GM12878 (cell line): ENCODE measurements around the gene PRKRIP1. TPM values are rescaled to one million over a fixed set of nuclear protein-coding genes. Genes with fewer than 3 reads are reported as not detected.
A peak's percentile ranks its signal among the peaks of the same experiment; 100 is the strongest.

Experiments used
- ATAC-seq: fragments of 200-7000 bp; cut with Tn5 transposase; 3 replicates; pipeline ENCODE4 v1.9.1; 2020; ENCODE audit warnings: mild to moderate bottlenecking, moderate library complexity
- BruUV-seq: library from RNA; stranded (reverse); fragments of 400-500 nt; replicated peaks from 2 replicates; lab custom pipeline; 2021; lab: Mats Ljungman, UMichigan
- CTCF ChIA-PET: fragments of 300-600 bp; sonication (Branson Sonifier 250); formaldehyde crosslinking; extraction: SDS; loops from one replicate; lab custom pipeline; 2021; ENCODE audit warnings: inconsistent platforms; lab: Yijun Ruan, JAX
- POLR2A ChIA-PET: fragments of 350-600 bp; formaldehyde crosslinking; extraction: SDS; loops from one replicate; lab custom pipeline; 2021; ENCODE audit warnings: inconsistent platforms; lab: Charles Lee
- RAD21 ChIA-PET: fragments of 300-600 bp; sonication (Branson Sonifier 250); formaldehyde crosslinking; loops from one replicate; lab custom pipeline; 2023; ENCODE audit warnings: antibody characterized with exemption; ENCODE audit not compliant: unreplicated experiment; lab: Charles Lee
- SMC1A ChIA-PET: fragments of 300-600 bp; sonication (Branson Sonifier 250); formaldehyde crosslinking; loops from one replicate; lab custom pipeline; 2023; ENCODE audit not compliant: unreplicated experiment, uncharacterized antibody; lab: Charles Lee
- DNase-seq: peaks from one replicate; pipeline ENCODE4 v3.0.0-alpha.2; 2011; ENCODE audit warnings: low read depth, low spot score
- FAIRE-seq: peaks from 3 replicates; lab custom pipeline; 2011; peaks lifted over from hg19 to GRCh38; lab: Jason Lieb, UNC
- H2AFZ ChIP-seq: 2 replicates; pipeline ENCODE4 v1.6.0; 2011; ENCODE audit warnings: low read depth, low read length, control low read depth; ENCODE audit not compliant: control insufficient read depth
- H3K27ac ChIP-seq: 2 replicates; pipeline ENCODE4 v1.5.1; 2011; ENCODE audit warnings: control low read depth; ENCODE audit not compliant: control insufficient read depth, insufficient read depth
- H3K27me3 ChIP-seq, 2 experiments: replicated peaks in 1 of 2; 2 replicates each; pipeline versions ENCODE4 v1.6.0 to v1.6.1; 2011; ENCODE audit warnings: low read length in 1 of 2; ENCODE audit not compliant: control insufficient read depth in 2 of 2, insufficient read depth in 2 of 2
- H3K36me3 ChIP-seq, 2 experiments: 2 replicates each; pipeline ENCODE4 v1.5.1; 2011; ENCODE audit warnings: low read length in 1 of 2; ENCODE audit not compliant: control insufficient read depth in 2 of 2, insufficient read depth in 2 of 2
- H3K4me1 ChIP-seq: 2 replicates; pipeline ENCODE4 v1.6.1; 2011; ENCODE audit warnings: mild to moderate bottlenecking, low read length, moderate library complexity, mixed read lengths; ENCODE audit not compliant: control insufficient read depth, insufficient read depth
- H3K4me2 ChIP-seq: 2 replicates; pipeline ENCODE4 v1.6.0; 2011; ENCODE audit warnings: control low read depth; ENCODE audit not compliant: control insufficient read depth, insufficient read depth
- H3K4me3 ChIP-seq: fragments of 200-600 bp; sonication (generic); 2 replicates; pipeline ENCODE4 v1.5.1; 2016
- H3K79me2 ChIP-seq: 2 replicates; pipeline ENCODE4 v1.6.0; 2011; ENCODE audit warnings: low read length; ENCODE audit not compliant: control insufficient read depth, insufficient read depth
- H3K9ac ChIP-seq: 2 replicates; pipeline ENCODE4 v1.8.0; 2011; ENCODE audit warnings: low read length, control low read depth, mixed read lengths; ENCODE audit not compliant: control insufficient read depth, insufficient read depth
- H3K9me3 ChIP-seq: replicated peaks from 3 replicates; pipeline ENCODE4 v1.5.1; 2011; ENCODE audit warnings: mild to moderate bottlenecking, low read length; ENCODE audit not compliant: control insufficient read depth, insufficient read depth
- H4K20me1 ChIP-seq: 2 replicates; pipeline ENCODE4 v1.6.0; 2011; ENCODE audit not compliant: control insufficient read depth, insufficient read depth
- BHLHE40 ChIP-seq, 2 experiments: fragments of 450-650 bp in 1 of 2; IDR thresholded peaks; 2 replicates each; pipeline ENCODE4 v1.6.1; 2011 to 2017; ENCODE audit warnings: low read depth in 2 of 2, borderline replicate concordance in 1 of 2, improper control_type of control experiment in 1 of 2, low read length in 1 of 2, mild to moderate bottlenecking in 1 of 2
- CTCF ChIP-seq, 3 experiments: IDR thresholded peaks in 2 of 3; conservative IDR thresholded peaks in 1 of 3; 2 replicates each; pipeline ENCODE4 v1.5.1; 2011; ENCODE audit warnings: low read depth in 3 of 3, low read length in 3 of 3, mild to moderate bottlenecking in 3 of 3, control low read depth in 2 of 3, moderate library complexity in 2 of 3, inconsistent platforms in 1 of 3, mixed read lengths in 1 of 3; ENCODE audit not compliant: control insufficient read depth in 2 of 3, insufficient read depth in 1 of 3; ENCODE audit errors: extremely low read depth in 1 of 3
- EGR1 ChIP-seq, 2 experiments: IDR thresholded peaks; 1 replicate in 1 of 2; 2 replicates in 1 of 2; pipeline ENCODE4 v1.6.1; 2011 to 2012; ENCODE audit warnings: low read depth in 2 of 2, low read length in 2 of 2, borderline replicate concordance in 1 of 2, mild to moderate bottlenecking in 1 of 2, moderate library complexity in 1 of 2
- GATAD2B ChIP-seq: fragments of 450-650 bp; conservative IDR thresholded peaks from 2 replicates; pipeline ENCODE4 v1.6.1; 2017; ENCODE audit warnings: low read depth, mild to moderate bottlenecking, moderate library complexity
- NFYA ChIP-seq: IDR thresholded peaks from 2 replicates; pipeline ENCODE4 v1.6.1; 2011; ENCODE audit warnings: low read depth, mild to moderate bottlenecking, low read length, improper control_type of control experiment, borderline replicate concordance
- RAD21 ChIP-seq: IDR thresholded peaks from 2 replicates; pipeline ENCODE4 v1.6.1; 2011; ENCODE audit warnings: mild to moderate bottlenecking, low read depth, low read length, moderate library complexity; ENCODE audit not compliant: insufficient read depth
- REST ChIP-seq: IDR thresholded peaks from 2 replicates; pipeline ENCODE4 v1.6.1; 2012; ENCODE audit warnings: mild to moderate bottlenecking, low read depth, low read length
- RFX5 ChIP-seq: IDR thresholded peaks from 2 replicates; pipeline ENCODE4 v1.6.1; 2011; ENCODE audit warnings: low read depth, low read length, improper control_type of control experiment
- TCF12 ChIP-seq: IDR thresholded peaks from 2 replicates; pipeline ENCODE4 v1.6.1; 2011; ENCODE audit warnings: low read depth, mild to moderate bottlenecking, low read length
- TCF3 ChIP-seq: IDR thresholded peaks from 2 replicates; pipeline ENCODE4 v1.6.1; 2012; ENCODE audit warnings: low read depth, mild to moderate bottlenecking, low read length, borderline replicate concordance; ENCODE audit not compliant: insufficient read depth
- TCF7 ChIP-seq: IDR thresholded peaks from 2 replicates; pipeline ENCODE4 v1.6.1; 2014; ENCODE audit warnings: antibody characterized with exemption, borderline replicate concordance
- YY1 ChIP-seq: IDR thresholded peaks from 2 replicates; pipeline ENCODE4 v1.6.1; 2011; ENCODE audit warnings: low read depth, mild to moderate bottlenecking, low read length
- ZNF622 ChIP-seq: fragments of 450-650 bp; IDR thresholded peaks from 2 replicates; pipeline ENCODE4 v1.6.1; 2017; ENCODE audit warnings: mild to moderate bottlenecking, inconsistent platforms
- WGBS: methylation state at CpG from one replicate; pipeline ENCODE4 v1.1.6; 2016; ENCODE audit warnings: low lambda C conversion rate; ENCODE audit not compliant: insufficient replicate concordance, insufficient coverage; ENCODE audit errors: missing lambda C conversion rate; 5-methylcytosine and 5-hydroxymethylcytosine counted together
- in situ Hi-C: fragments of 300-500 bp; cut with MboI; formaldehyde crosslinking; loops from 9 replicates; pipeline ENCODE4 v1.14.3; 2018; ENCODE audit warnings: mixed read lengths
- intact Hi-C: fragments of 100-400 bp; cut with micrococcal nuclease; formaldehyde crosslinking; loops from one replicate; pipeline ENCODE4 v1.14.2; 2022; ENCODE audit not compliant: unreplicated experiment
- polyA plus RNA-seq, 11 experiments: library from polyadenylated mRNA; depleted of rRNA in 4 of 11; unstranded in 6 of 11; stranded (reverse) in 5 of 11; fragments of >200 nt; fragmentation: Nextera tagmentation in 4 of 11; fragmentation: Illumina TruSeq in 1 of 11; extraction: Ambion mirVana in 4 of 11; extraction: Trizol in 1 of 11; gene quantifications; 1 replicate in 1 of 11; 2 replicates in 10 of 11; pipeline versions ENCODE4 v1.2.1 to v1.2.3, GENCODE V29; 2011 to 2016; ENCODE audit warnings: inconsistent platforms in 2 of 11, missing spikeins in 2 of 11, low read depth in 1 of 11
- total RNA-seq, 4 experiments: library from RNA; depleted of rRNA in 3 of 4; stranded (reverse); fragments of >200 nt in 3 of 4; fragmentation: Illumina TruSeq in 1 of 4; extraction: Trizol in 1 of 4; gene quantifications; 2 replicates each; pipeline versions ENCODE4 v1.2.1 to v1.2.3, GENCODE V29; 2013 to 2021

Gene PRKRIP1
- total and polyA plus RNA-seq, 10 of the 15 experiments (the other 5 are each of a cell fraction or from before 2014, with no cell fraction given), result 17.0 to 38.4 (median 25.5) TPM

- H3K36me3 ChIP-seq, result peaks cover 8 to 20% of the 10 kb centered on the region in 2 experiments; a peak in 3 of 4 replicates
- H3K27me3 ChIP-seq, result no peaks in the 10 kb centered on the region
- DNase-seq (no peak), FAIRE-seq (no peak), ATAC-seq (peak; percentile 91)
- ChIA-PET SMC1A (interaction anchor here (0.5 to 2.7 kb wide), 11 partner anchors 8 to 171 kb away, joined by 3 to 27 read pairs (median 6); partner anchors contain the start of gene PRKRIP1), RAD21 (interaction anchor here (0.6 to 3.7 kb wide), 12 partner anchors 13 to 171 kb away, joined by 3 to 40 read pairs (median 4); partner anchors contain the start of gene PRKRIP1), CTCF (interaction anchor here (0.7 to 5.4 kb wide), 14 partner anchors 9 to 171 kb away, joined by 3 to 101 read pairs (median 5); partner anchors contain the start of genes ALKBH4, LRWD1 and PRKRIP1), POLR2A (interaction anchor here (0.6 to 2.0 kb wide), 4 partner anchors 16 to 53 kb away, joined by 3 to 4 read pairs (median 3); no protein-coding TSS in a partner anchor)
- peaks cover 3% of the 10 kb centered on the region; the same call in 1 of the 2 replicates for H3K79me2 ChIP-seq
- WGBS, result 50% methylated on average over 6 of the region's 6 CpGs
- no peaks in the 10 kb centered on the region for H3K9me3 ChIP-seq
- no TSS peak for BruUV-seq
- intact Hi-C loops (loop anchor here (1.0 kb wide), 1 partner anchor 46 kb away; no protein-coding TSS in a partner anchor), in situ Hi-C loops (loop anchor here (5.0 to 10.0 kb wide), 2 partner anchors 45 to 163 kb away; partner anchors contain the start of gene SH2B2)
- no peak overlapping the region for H3K27ac ChIP-seq
- no peak overlapping the region for H3K4me3 ChIP-seq
- H3K9ac ChIP-seq, result no peak overlapping the region
- no peak overlapping the region for H3K4me2 ChIP-seq
- peaks cover 10% of the 10 kb centered on the region for H3K4me1 ChIP-seq
- H2AFZ ChIP-seq, result no peak overlapping the region
- no peaks in the 10 kb centered on the region for H4K20me1 ChIP-seq
- TF ChIP-seq NFYA (no peak), TCF7 (no peak), RFX5 (no peak), BHLHE40 (IDR thresholded peaks at IDR 0.05; ENCODE audit: borderline replicate concordance in 1 of 2, low read depth in 2 of 2, low read length in 1 of 2) (peak in 1 of 2 experiments; percentile 12; a peak in 1 of 4 replicates), CTCF (IDR thresholded peaks at IDR 0.05 in 2 of 3, conservative IDR thresholded peaks at IDR 0.05 in 1 of 3; ENCODE audit: control insufficient read depth in 2 of 3, extremely low read depth in 1 of 3, insufficient read depth in 1 of 3, low read depth in 3 of 3, low read length in 3 of 3) (peak; percentile 59 to 76 (median 66)), TCF3 (0 out of 2 replicates have a peak, but pooled peaks have one; percentile 25), ZNF622 (no peak), TCF12 (0 out of 2 replicates have a peak, but pooled peaks have one; percentile 12), YY1 (0 out of 2 replicates have a peak, but pooled peaks have one; percentile 38), EGR1 (IDR thresholded peaks at IDR 0.05; ENCODE audit: borderline replicate concordance in 1 of 2, low read depth in 2 of 2, low read length in 2 of 2) (peak in 1 of 2 experiments; percentile 67; a peak in 1 of 3 replicates), RAD21 (peak; percentile 80), GATAD2B (0 out of 2 replicates have a peak, but pooled peaks have one; percentile 23), REST (no peak)
These were observed 54.1 kb downstream of the PRKRIP1 start for GRCh38 chr7:102450242-102450641.
